HepG2 (cell line): ENCODE data around the gene CEP55. TPM values are rescaled to one million over a fixed set of nuclear protein-coding genes. Genes with fewer than 3 reads are reported as not detected.
A peak's percentile ranks its signal among the peaks of the same experiment; 100 is the strongest.

Experiments
- CCAR2 ChIP-seq: fragments of 200-400 bp; formaldehyde crosslinking; optimal IDR thresholded peaks from 2 replicates; pipeline ENCODE3; 2018; ENCODE audit warnings: low read depth, mild to moderate bottlenecking, low read length, moderate library complexity
- CENPT ChIP-seq: sonication (generic); formaldehyde crosslinking; IDR thresholded peaks from 2 replicates; pipeline ENCODE4 v1.8.0; 2022; ENCODE audit warnings: low read depth, mild to moderate bottlenecking, moderate library complexity, missing genetic modification reagents
- EED ChIP-seq: sonication (generic); formaldehyde crosslinking; IDR thresholded peaks from 2 replicates; pipeline ENCODE4 v1.5.0; 2020; ENCODE audit warnings: mild to moderate bottlenecking, missing genetic modification reagents
- HNRNPK ChIP-seq: fragments of 200-400 bp; formaldehyde crosslinking; IDR thresholded peaks from 2 replicates; pipeline ENCODE4 v1.6.1; 2018; ENCODE audit warnings: low read length, low read depth, moderate library complexity, mild to moderate bottlenecking; ENCODE audit not compliant: poor library complexity, severe bottlenecking
- MIXL1 ChIP-seq: IDR thresholded peaks from 2 replicates; pipeline ENCODE4 v1.6.1; 2016
- MTF1 ChIP-seq: sonication (generic); formaldehyde crosslinking; IDR thresholded peaks from 2 replicates; pipeline ENCODE4 v1.5.0; 2020; ENCODE audit warnings: missing genetic modification reagents
- NR1H2 ChIP-seq: sonication (generic); formaldehyde crosslinking; IDR thresholded peaks from 2 replicates; pipeline ENCODE4 v1.8.1; 2022; ENCODE audit warnings: low read depth, missing genetic modification reagents, borderline replicate concordance
- PHF20 ChIP-seq: sonication (generic); formaldehyde crosslinking; IDR thresholded peaks from 2 replicates; pipeline ENCODE4 v1.5.0; 2020; ENCODE audit warnings: mild to moderate bottlenecking, missing genetic modification reagents
- PRPF4 ChIP-seq: fragments of 200-400 bp; formaldehyde crosslinking; IDR thresholded peaks from 2 replicates; pipeline ENCODE4 v1.6.1; 2016; ENCODE audit warnings: low read length, low read depth; ENCODE audit not compliant: poor library complexity, severe bottlenecking
- SKI ChIP-seq: fragments of 450-650 bp; IDR thresholded peaks from one replicate; pipeline ENCODE4 v1.6.1; 2018; ENCODE audit warnings: mild to moderate bottlenecking; ENCODE audit not compliant: partially characterized antibody
- SRSF4 ChIP-seq: fragments of 200-400 bp; formaldehyde crosslinking; IDR thresholded peaks from one replicate; pipeline ENCODE4 v1.6.1; 2018; ENCODE audit warnings: mild to moderate bottlenecking, low read depth, low read length, moderate library complexity; ENCODE audit not compliant: poor library complexity, severe bottlenecking
- STAT5B ChIP-seq: sonication (generic); formaldehyde crosslinking; IDR thresholded peaks from 2 replicates; pipeline ENCODE4 v1.4.0; 2020; ENCODE audit warnings: missing genetic modification reagents
- TCF7 ChIP-seq: sonication (generic); IDR thresholded peaks from 2 replicates; pipeline ENCODE4 v1.6.1; 2016; ENCODE audit warnings: antibody characterized with exemption, low read depth
- ZNF138 ChIP-seq: sonication (generic); formaldehyde crosslinking; IDR thresholded peaks from 2 replicates; pipeline ENCODE4 v1.5.0; 2020; ENCODE audit warnings: mild to moderate bottlenecking, low read depth, missing genetic modification reagents
- ZNF230 ChIP-seq: sonication (generic); formaldehyde crosslinking; IDR thresholded peaks from 2 replicates; pipeline ENCODE4 v1.4.0; 2020; ENCODE audit warnings: mild to moderate bottlenecking, missing genetic modification reagents
- ZNF274 ChIP-seq: sonication (generic); formaldehyde crosslinking; IDR thresholded peaks from 2 replicates; pipeline ENCODE4 v1.5.1; 2020; ENCODE audit warnings: mild to moderate bottlenecking, missing genetic modification reagents
- ZNF503 ChIP-seq: sonication (generic); formaldehyde crosslinking; IDR thresholded peaks from 2 replicates; pipeline ENCODE4 v1.4.0; 2020; ENCODE audit warnings: missing genetic modification reagents
- ZNF512B ChIP-seq: sonication (generic); formaldehyde crosslinking; IDR thresholded peaks from 2 replicates; pipeline ENCODE4 v1.5.1; 2020; ENCODE audit warnings: missing genetic modification reagents, mild to moderate bottlenecking, borderline replicate concordance
- ZNF570 ChIP-seq: sonication (generic); formaldehyde crosslinking; IDR thresholded peaks from 2 replicates; pipeline ENCODE4 v1.4.0; 2020; ENCODE audit warnings: mild to moderate bottlenecking, missing genetic modification reagents, borderline replicate concordance
- ZNF589 ChIP-seq: sonication (generic); formaldehyde crosslinking; conservative IDR thresholded peaks from 2 replicates; pipeline ENCODE4 v1.8.0; 2022; ENCODE audit warnings: mild to moderate bottlenecking, moderate library complexity, missing genetic modification reagents
- ZNF713 ChIP-seq: sonication (generic); formaldehyde crosslinking; IDR thresholded peaks from 2 replicates; pipeline ENCODE4 v1.4.0; 2020; ENCODE audit warnings: mild to moderate bottlenecking, missing genetic modification reagents
- ZNF75D ChIP-seq: sonication (generic); formaldehyde crosslinking; IDR thresholded peaks from 2 replicates; pipeline ENCODE4 v1.8.1; 2023; ENCODE audit warnings: missing genetic modification reagents, mild to moderate bottlenecking, borderline replicate concordance
- ZNF883 ChIP-seq: sonication (generic); formaldehyde crosslinking; IDR thresholded peaks from 2 replicates; pipeline ENCODE4 v1.5.1; 2020; ENCODE audit warnings: mild to moderate bottlenecking, missing genetic modification reagents; ENCODE audit errors: not compliant biosample characterization
- polyA plus RNA-seq, 8 experiments: library from polyadenylated mRNA; depleted of rRNA in 3 of 8; stranded (reverse) in 7 of 8; unstranded in 1 of 8; fragments of >200 nt; fragmentation: Illumina TruSeq in 4 of 8; extraction: Trizol in 4 of 8; gene quantifications; 2 replicates each; pipeline versions ENCODE4 v1.2.1 to v1.2.3, GENCODE V29; 2011 to 2016; ENCODE audit warnings: low read depth in 4 of 8, missing spikeins in 1 of 8, mixed read lengths in 1 of 8; ENCODE audit not compliant: insufficient read depth in 1 of 8
- total RNA-seq, 5 experiments: library from RNA; depleted of rRNA; stranded (reverse); fragments of >200 nt; fragmentation: Illumina TruSeq; extraction: Trizol; gene quantifications; 2 replicates each; pipeline ENCODE4 v1.2.3, GENCODE V29; 2016; ENCODE audit warnings: low read depth in 1 of 5
- TF ChIP-seq, protein P1 (sequence below): sonication (generic); formaldehyde crosslinking; IDR thresholded peaks from 2 replicates; pipeline ENCODE4 v1.5.1; 2020; ENCODE audit warnings: missing genetic modification reagents, mild to moderate bottlenecking, borderline replicate concordance

Gene CEP55
- total and polyA plus RNA-seq, 2 of the 13 experiments (the other 11 are each of a cell fraction or from before 2014, with no cell fraction given), result 6.5 to 17.1 TPM

DNA sequence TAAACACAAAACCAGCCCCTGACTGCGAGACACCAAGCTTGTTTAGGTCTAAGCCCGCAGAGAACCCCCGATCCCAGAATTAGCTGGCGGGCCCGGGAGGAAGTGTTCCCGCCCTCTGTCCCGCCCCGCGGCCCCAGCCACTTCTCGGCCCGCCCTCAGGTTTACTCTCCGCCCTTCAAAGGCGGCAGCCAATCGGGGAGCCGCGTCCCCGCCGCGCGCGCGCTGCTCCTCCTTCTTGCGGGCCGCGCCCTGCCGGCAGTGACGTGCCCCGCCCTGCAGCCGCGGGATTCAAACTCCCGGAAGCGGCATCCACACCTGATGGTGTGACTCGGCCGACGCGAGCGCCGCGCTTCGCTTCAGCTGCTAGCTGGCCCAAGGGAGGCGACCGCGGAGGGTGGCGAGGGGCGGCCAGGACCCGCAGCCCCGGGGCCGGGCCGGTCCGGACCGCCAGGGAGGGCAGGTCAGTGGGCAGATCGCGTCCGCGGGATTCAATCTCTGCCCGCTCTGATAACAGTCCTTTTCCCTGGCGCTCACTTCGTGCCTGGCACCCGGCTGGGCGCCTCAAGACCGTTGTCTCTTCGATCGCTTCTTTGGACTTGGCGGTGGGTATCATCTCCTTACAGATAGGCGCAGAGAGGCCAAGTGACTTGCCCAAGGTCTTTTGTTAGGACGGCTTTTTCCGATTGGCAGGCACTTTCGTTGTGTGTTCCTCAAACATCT lies at the start of gene CEP55 (continued):
- TF ChIP-seq ZNF512B (no peak), MTF1 (CRISPR knock-in tag) (no peak), SRSF4 (no peak), ZNF274 (CRISPR knock-in tag) (no peak), EED (CRISPR knock-in tag) (no peak), PRPF4 (no peak), ZNF138 (no peak), STAT5B (no peak; the same call in 1 of the 2 replicates), CCAR2 (no peak), MIXL1 (no peak), ZNF883 (CRISPR knock-in tag) (no peak), ZNF713 (CRISPR knock-in tag) (no peak), ZNF503 (CRISPR knock-in tag) (no peak; the same call in 1 of the 2 replicates), HNRNPK (no peak), ZNF230 (CRISPR knock-in tag) (no peak), SKI (peak; percentile 19), ZNF75D (CRISPR knock-in tag) (no peak), CENPT (CRISPR knock-in tag) (peak; percentile 81; the same call in 1 of the 2 replicates), ZNF570 (CRISPR knock-in tag) (no peak; the same call in 1 of the 2 replicates), PHF20 (CRISPR knock-in tag) (peak; percentile 71), ZNF589 (peak; percentile 92), TCF7 (no peak), NR1H2 (no peak)
- TF ChIP-seq, protein P1, sequence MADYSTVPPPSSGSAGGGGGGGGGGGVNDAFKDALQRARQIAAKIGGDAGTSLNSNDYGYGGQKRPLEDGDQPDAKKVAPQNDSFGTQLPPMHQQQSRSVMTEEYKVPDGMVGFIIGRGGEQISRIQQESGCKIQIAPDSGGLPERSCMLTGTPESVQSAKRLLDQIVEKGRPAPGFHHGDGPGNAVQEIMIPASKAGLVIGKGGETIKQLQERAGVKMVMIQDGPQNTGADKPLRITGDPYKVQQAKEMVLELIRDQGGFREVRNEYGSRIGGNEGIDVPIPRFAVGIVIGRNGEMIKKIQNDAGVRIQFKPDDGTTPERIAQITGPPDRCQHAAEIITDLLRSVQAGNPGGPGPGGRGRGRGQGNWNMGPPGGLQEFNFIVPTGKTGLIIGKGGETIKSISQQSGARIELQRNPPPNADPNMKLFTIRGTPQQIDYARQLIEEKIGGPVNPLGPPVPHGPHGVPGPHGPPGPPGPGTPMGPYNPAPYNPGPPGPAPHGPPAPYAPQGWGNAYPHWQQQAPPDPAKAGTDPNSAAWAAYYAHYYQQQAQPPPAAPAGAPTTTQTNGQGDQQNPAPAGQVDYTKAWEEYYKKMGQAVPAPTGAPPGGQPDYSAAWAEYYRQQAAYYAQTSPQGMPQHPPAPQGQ (CRISPR knock-in tag), result no peak
